H1 (cell line): ENCODE data around the gene AP3B2. TPM values are rescaled to one million over a fixed set of nuclear protein-coding genes. Genes with fewer than 3 reads are reported as not detected.

Experiments
- TBP ChIP-seq: IDR thresholded peaks from 2 replicates; pipeline ENCODE4 v1.6.1; 2011; ENCODE audit warnings: low read depth, low read length, improper control_type of control experiment
- polyA plus RNA-seq, 7 experiments: library from polyadenylated mRNA; depleted of rRNA in 3 of 7; stranded (reverse) in 5 of 7; unstranded in 2 of 7; fragments of >200 nt in 5 of 7; fragments of 200-250 nt in 2 of 7; gene quantifications; 1 replicate in 5 of 7; 2 replicates in 1 of 7; 4 replicates in 1 of 7; pipeline versions ENCODE4 v1.2.1 to v1.2.3, GENCODE V29; 2011 to 2013; ENCODE audit warnings: missing spikeins in 2 of 7, mixed read lengths in 2 of 7
- total RNA-seq: library from RNA; stranded (reverse); fragmentation: NEBNext Ultra II Directional; extraction: Animal tissue kit (Norgen Biotek cat#: 25700); gene quantifications from 2 replicates; pipeline ENCODE4 v1.2.1, GENCODE V29; 2021

AP3B2 gene
- total and polyA plus RNA-seq, 2 of the 8 experiments (the other 6 are each of a cell fraction or from before 2014, with no cell fraction given) = 21.8 to 25.7 TPM

GRCh38 chr15:82751308-82751707 is 41.6 kb upstream of the AP3B2 start (continued):
- TF ChIP-seq TBP = no peak
